Neuronal stem cell (in vitro differentiated cells): ENCODE data around the gene FAM219B.
"Not testable (repeated sequence)": the region's sequence is repeated elsewhere in the genome, so short reads cannot be mapped to it uniquely, and the experiment has no call there.

Experiments
- DNase-seq: peaks from one replicate; pipeline ENCODE4 v3.0.0-alpha.2; 2013; ENCODE audit warnings: low spot score
- H2AFZ ChIP-seq: one replicate; pipeline ENCODE4 v1.6.1; 2013; ENCODE audit warnings: mild to moderate bottlenecking, low read length, inconsistent platforms
- H2AK5ac ChIP-seq: 2 replicates; pipeline ENCODE4 v1.6.1; 2013; ENCODE audit warnings: low read depth, mild to moderate bottlenecking, inconsistent platforms, low read length, moderate library complexity, mixed read lengths
- H2BK120ac ChIP-seq: 2 replicates; pipeline ENCODE4 v1.6.1; 2013; ENCODE audit warnings: low read depth, mild to moderate bottlenecking, inconsistent platforms, low read length, moderate library complexity, mixed read lengths
- H2BK12ac ChIP-seq: one replicate; pipeline ENCODE4 v1.6.1; 2013; ENCODE audit warnings: low read length, inconsistent platforms
- H2BK15ac ChIP-seq: 2 replicates; pipeline ENCODE4 v1.6.1; 2013; ENCODE audit warnings: mild to moderate bottlenecking, low read length, inconsistent platforms, mixed read lengths
- H2BK5ac ChIP-seq: one replicate; pipeline ENCODE4 v1.6.1; 2013; ENCODE audit warnings: inconsistent platforms, mild to moderate bottlenecking, low read length, moderate library complexity
- H3K14ac ChIP-seq: one replicate; pipeline ENCODE4 v1.6.1; 2013; ENCODE audit warnings: low read length, inconsistent platforms
- H3K18ac ChIP-seq: 2 replicates; pipeline ENCODE4 v1.6.1; 2013; ENCODE audit warnings: low read length, inconsistent platforms
- H3K23ac ChIP-seq: 2 replicates; pipeline ENCODE4 v1.6.1; 2013; ENCODE audit warnings: low read depth, mild to moderate bottlenecking, mixed read lengths, low read length, inconsistent platforms; ENCODE audit not compliant: poor library complexity
- H3K27ac ChIP-seq: replicated peaks from 3 replicates; pipeline ENCODE4 v1.5.1; 2013; ENCODE audit warnings: low read length, inconsistent platforms
- H3K27me3 ChIP-seq, 3 experiments: 2 replicates each; pipeline ENCODE4 v1.6.1; 2013; ENCODE audit warnings: low read length in 3 of 3, mild to moderate bottlenecking in 2 of 3, inconsistent platforms in 1 of 3, low read depth in 1 of 3, mixed read lengths in 1 of 3, moderate library complexity in 1 of 3; ENCODE audit not compliant: control insufficient read depth in 3 of 3, insufficient read depth in 3 of 3
- H3K36me3 ChIP-seq, 2 donors: replicated peaks in 1 of 2; 2 replicates each; pipeline ENCODE4 v1.6.1; 2013; ENCODE audit warnings: low read length in 2 of 2; ENCODE audit not compliant: control insufficient read depth in 2 of 2, insufficient read depth in 2 of 2
- H3K4ac ChIP-seq: 2 replicates; pipeline ENCODE4 v1.6.1; 2013; ENCODE audit warnings: inconsistent platforms, mild to moderate bottlenecking, low read length, moderate library complexity
- H3K4me1 ChIP-seq, 2 donors: 1 replicate in 1 of 2; 2 replicates in 1 of 2; pipeline ENCODE4 v1.6.1; 2013; ENCODE audit warnings: low read length in 2 of 2, low read depth in 1 of 2; ENCODE audit not compliant: control insufficient read depth in 2 of 2, insufficient read depth in 1 of 2
- H3K4me2 ChIP-seq: one replicate; pipeline ENCODE4 v1.6.1; 2013; ENCODE audit warnings: mild to moderate bottlenecking, low read length, inconsistent platforms; ENCODE audit not compliant: insufficient read depth, poor library complexity, severe bottlenecking
- H3K4me3 ChIP-seq, 2 donors: 2 replicates each; pipeline ENCODE4 v1.5.1; 2013; ENCODE audit warnings: low read length in 2 of 2, mild to moderate bottlenecking in 2 of 2, inconsistent platforms in 1 of 2, moderate library complexity in 1 of 2
- H3K79me1 ChIP-seq: one replicate; pipeline ENCODE4 v1.6.1; 2013; ENCODE audit warnings: low read depth, mild to moderate bottlenecking, inconsistent platforms, low read length, moderate library complexity
- H3K9ac ChIP-seq: one replicate; pipeline ENCODE4 v1.6.1; 2013; ENCODE audit warnings: mild to moderate bottlenecking, low read depth, low read length, inconsistent platforms; ENCODE audit not compliant: poor library complexity
- H3K9me3 ChIP-seq, 2 donors: replicated peaks in 1 of 2; 2 replicates each; pipeline versions ENCODE3 to v1.6.1; 2013; ENCODE audit warnings: low read length in 2 of 2, mild to moderate bottlenecking in 2 of 2, inconsistent platforms in 1 of 2, low read depth in 1 of 2, mixed read lengths in 1 of 2, moderate library complexity in 1 of 2; ENCODE audit not compliant: control insufficient read depth in 2 of 2, insufficient read depth in 1 of 2
- H4K8ac ChIP-seq: one replicate; pipeline ENCODE4 v1.6.1; 2013; ENCODE audit warnings: low read depth, mild to moderate bottlenecking, inconsistent platforms, low read length, moderate library complexity
- H4K91ac ChIP-seq: one replicate; pipeline ENCODE4 v1.6.1; 2013; ENCODE audit warnings: low read length, low read depth, mild to moderate bottlenecking, inconsistent platforms; ENCODE audit not compliant: poor library complexity
- WGBS, 2 donors: extraction: QIAGEN DNeasy Blood & Tissue Kit; methylation state at CpG; one replicate each; pipeline ENCODE4 v1.1.7; 2013; ENCODE audit warnings: missing lambda C conversion rate in 2 of 2, mixed read lengths in 1 of 2; ENCODE audit not compliant: insufficient read length in 2 of 2, insufficient replicate concordance in 1 of 2; ENCODE audit errors: extremely low coverage in 2 of 2; 5-methylcytosine and 5-hydroxymethylcytosine counted together

Gene FAM219B

DNA sequence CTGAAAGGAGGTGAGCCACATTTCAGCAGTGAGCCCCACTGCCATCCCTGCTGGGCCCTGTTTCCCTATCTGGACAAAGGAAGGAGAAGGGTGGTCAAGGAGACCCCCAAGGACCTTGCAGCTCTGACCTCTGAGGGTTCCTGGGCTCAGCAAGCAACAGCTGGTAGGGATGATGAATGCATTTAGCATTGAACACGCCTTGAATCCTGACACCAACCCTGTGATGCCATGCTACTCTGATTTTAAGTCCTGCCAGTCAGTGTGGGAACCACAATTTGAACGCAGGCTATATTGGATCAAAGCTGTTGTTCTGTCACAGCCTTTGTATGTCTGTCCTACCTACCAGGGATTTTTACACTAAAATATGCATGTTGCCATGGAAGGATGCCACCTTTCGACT is 10.3 kb downstream of the FAM219B start:
- Histone ChIP-seq H3K4me2 (no peak overlapping the region), H2BK5ac (no peak overlapping the region), H3K27me3 (no peaks in the 10 kb centered on the region), H3K4ac (no peak overlapping the region), H4K8ac (no peak overlapping the region), H4K91ac (no peak overlapping the region), H3K4me1 (peaks cover 0 to under 1% of the 10 kb centered on the region in 2 donors), H3K4me3 (no peak overlapping the region), H3K79me1 (no peaks in the 10 kb centered on the region), H3K18ac (no peak overlapping the region), H2BK120ac (no peak overlapping the region), H3K14ac (no peak overlapping the region), H2BK12ac (no peak overlapping the region), H2AK5ac (no peak overlapping the region), H3K9me3 (peaks cover 0 to 1% of the 10 kb centered on the region in 2 donors), H2BK15ac (no peak overlapping the region), H2AFZ (no peak overlapping the region), H3K36me3 (peaks cover 52 to 82% of the 10 kb centered on the region in 2 donors), H3K9ac (no peak overlapping the region), H3K27ac (no peak overlapping the region), H3K23ac (no peak overlapping the region)
- WGBS, 2 donors: no CpG with 5 or more reads among the region's 3 CpGs
- DNase-seq: no peak

DNA sequence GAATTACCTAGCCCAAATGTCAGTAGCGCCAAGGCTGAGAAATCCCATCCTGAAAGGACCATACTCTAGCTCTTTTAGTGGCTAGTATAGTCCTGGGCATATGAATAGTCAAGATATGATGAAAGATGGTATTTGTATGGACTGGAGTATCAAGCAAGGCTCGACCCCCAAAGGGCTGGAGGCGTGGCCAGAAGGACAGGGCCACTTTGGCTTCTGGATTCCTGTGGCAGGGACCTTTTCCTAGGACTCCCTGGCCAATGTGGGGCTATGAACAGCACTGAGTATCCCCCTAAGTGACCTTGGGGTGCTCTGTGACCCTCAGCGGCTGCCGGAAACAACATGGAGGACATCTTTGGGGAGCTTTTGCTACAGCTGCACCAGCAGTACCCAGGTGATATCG is 10.8 kb downstream of the FAM219B start:
- Histone ChIP-seq H2BK5ac (no peak overlapping the region), H3K9me3 (peaks cover 0 to 1% of the 10 kb centered on the region in 2 donors), H3K79me1 (no peaks in the 10 kb centered on the region), H2AFZ (no peak overlapping the region), H2BK120ac (no peak overlapping the region), H3K4me1 (no peaks in the 10 kb centered on the region), H3K23ac (no peak overlapping the region), H3K27ac (no peak overlapping the region), H2AK5ac (no peak overlapping the region), H2BK15ac (no peak overlapping the region), H3K4me3 (no peak overlapping the region), H3K4me2 (no peak overlapping the region), H4K91ac (no peak overlapping the region), H3K4ac (no peak overlapping the region), H3K27me3 (no peaks in the 10 kb centered on the region), H3K9ac (no peak overlapping the region), H2BK12ac (no peak overlapping the region), H3K14ac (no peak overlapping the region), H3K36me3 (peaks cover 51 to 81% of the 10 kb centered on the region in 2 donors), H4K8ac (no peak overlapping the region), H3K18ac (no peak overlapping the region)
- no peak for DNase-seq
- no CpG with 5 or more reads among the region's 6 CpGs for WGBS, 2 donors

DNA sequence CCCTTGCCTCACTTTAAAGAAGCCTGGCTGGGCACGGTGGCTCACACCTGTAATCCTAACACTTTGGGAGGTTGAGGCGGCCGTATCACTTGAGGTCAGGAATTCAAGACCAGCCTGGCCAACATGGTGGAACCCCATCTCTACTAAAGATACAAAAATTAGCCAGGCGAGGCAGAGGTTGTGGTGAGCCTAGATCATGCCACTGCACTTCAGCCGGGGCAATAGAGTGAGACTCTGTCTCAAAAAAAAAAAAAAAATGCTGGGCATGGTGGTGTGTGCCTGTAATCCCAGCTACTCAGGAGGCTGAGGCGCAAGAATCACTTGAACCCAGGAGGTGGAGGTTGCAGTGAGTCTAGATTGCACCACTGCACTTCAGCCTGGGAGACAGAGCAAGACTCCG is 12.3 kb downstream of the FAM219B start:
- not testable (repeated sequence) for H3K27me3 ChIP-seq, H2BK120ac ChIP-seq, H3K4ac ChIP-seq, DNase-seq, H3K27ac ChIP-seq, H3K9ac ChIP-seq, H2AFZ ChIP-seq, H3K18ac ChIP-seq, H4K8ac ChIP-seq, H3K14ac ChIP-seq, H3K4me3 ChIP-seq, H3K79me1 ChIP-seq, H4K91ac ChIP-seq, H3K9me3 ChIP-seq, H2BK5ac ChIP-seq, H2BK15ac ChIP-seq, H3K23ac ChIP-seq, H2BK12ac ChIP-seq, H3K4me1 ChIP-seq, H3K4me2 ChIP-seq, H2AK5ac ChIP-seq
- peaks cover 41 to 66% of the 10 kb centered on the region in 2 donors for H3K36me3 ChIP-seq
- no CpG with 5 or more reads among the region's 7 CpGs for WGBS, 2 donors

DNA sequence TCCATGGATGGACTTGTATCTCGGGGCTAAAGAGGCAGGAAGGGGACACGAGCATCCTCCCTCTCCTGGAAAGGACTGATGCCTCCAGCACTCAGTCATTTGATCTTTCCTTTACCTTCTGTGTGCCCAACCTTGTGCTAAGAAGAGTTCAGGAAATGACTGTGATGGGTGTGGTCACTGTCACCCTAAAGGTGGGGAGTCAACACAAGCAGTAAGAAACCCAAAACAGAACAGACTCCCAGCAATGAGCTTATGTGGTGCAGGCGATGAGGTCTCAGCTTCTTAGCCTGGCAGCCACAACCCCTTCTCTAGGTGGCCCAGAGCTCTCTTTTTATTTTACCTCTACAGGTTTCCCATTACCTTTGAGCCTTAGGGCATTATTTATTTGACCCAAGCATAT is 13.0 kb downstream of the FAM219B start:
- WGBS, 2 donors: no CpG with 5 or more reads among the region's 3 CpGs
- Histone ChIP-seq H3K27me3 (no peaks in the 10 kb centered on the region), H4K91ac (no peak overlapping the region), H3K4me2 (no peak overlapping the region), H3K9ac (no peak overlapping the region), H3K14ac (no peak overlapping the region), H3K79me1 (no peaks in the 10 kb centered on the region), H2AK5ac (no peak overlapping the region), H3K4me3 (no peak overlapping the region), H3K23ac (no peak overlapping the region), H3K4ac (no peak overlapping the region), H2BK15ac (no peak overlapping the region), H3K27ac (no peak overlapping the region), H2BK5ac (no peak overlapping the region), H2AFZ (no peak overlapping the region), H3K4me1 (peaks cover 6 to 7% of the 10 kb centered on the region in 2 donors), H3K9me3 (no peaks in the 10 kb centered on the region), H3K36me3 (peaks cover 34 to 59% of the 10 kb centered on the region in 2 donors), H2BK120ac (no peak overlapping the region), H4K8ac (no peak overlapping the region), H2BK12ac (no peak overlapping the region), H3K18ac (no peak overlapping the region)
- no peak for DNase-seq
